GM12891 (cell line): ENCODE data around the gene CTNNA1.

Experiments
- POLR2A ChIP-seq: IDR thresholded peaks from 2 replicates; pipeline ENCODE4 v1.6.1; 2011; ENCODE audit warnings: low read depth, low read length, control low read depth
- POLR2AphosphoS5 ChIP-seq: IDR thresholded peaks from 2 replicates; pipeline ENCODE4 v1.6.1; 2011; ENCODE audit warnings: low read depth, low read length, control low read depth
- TAF1 ChIP-seq: IDR thresholded peaks from 2 replicates; pipeline ENCODE4 v1.6.1; 2011; ENCODE audit warnings: low read depth, low read length, control low read depth

- TF ChIP-seq POLR2AphosphoS5 (no peak), POLR2A (no peak), TAF1 (no peak)
Measured at GRCh38 chr5:138955671-138956295, 202.6 kb downstream of the CTNNA1 start.
